Measurements from ENCODE around the gene ISX. TPM values are rescaled to one million over a fixed set of nuclear protein-coding genes. Genes with fewer than 3 reads are reported as not detected.

ISX gene
- total and polyA plus RNA-seq, 2 of the 13 experiments (the other 11 are each of a cell fraction or from before 2014, with no cell fraction given), result 1.4 to 1.8 TPM

DNA sequence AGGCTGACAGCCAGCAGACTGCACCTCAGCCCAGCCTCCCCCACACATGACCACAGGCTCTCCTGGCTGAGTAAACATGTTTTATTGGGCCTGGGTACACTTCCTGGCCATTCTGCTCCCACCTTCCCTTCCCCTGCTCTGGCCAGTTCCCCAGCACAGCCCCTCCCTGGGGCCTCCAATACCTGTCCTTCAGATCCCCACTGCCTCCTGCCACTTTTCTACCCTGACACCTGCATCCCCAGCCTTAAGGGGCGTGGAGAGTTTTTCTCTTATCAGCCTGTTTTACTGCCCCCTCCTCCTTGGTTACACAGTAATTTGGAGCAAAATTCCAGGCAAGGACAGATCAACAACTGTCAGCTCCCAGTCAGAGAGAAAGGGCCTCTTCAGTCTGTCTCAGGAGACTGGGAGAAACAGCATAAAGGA, at the start of gene ISX (continued):
- TF ChIP-seq, protein P1, sequence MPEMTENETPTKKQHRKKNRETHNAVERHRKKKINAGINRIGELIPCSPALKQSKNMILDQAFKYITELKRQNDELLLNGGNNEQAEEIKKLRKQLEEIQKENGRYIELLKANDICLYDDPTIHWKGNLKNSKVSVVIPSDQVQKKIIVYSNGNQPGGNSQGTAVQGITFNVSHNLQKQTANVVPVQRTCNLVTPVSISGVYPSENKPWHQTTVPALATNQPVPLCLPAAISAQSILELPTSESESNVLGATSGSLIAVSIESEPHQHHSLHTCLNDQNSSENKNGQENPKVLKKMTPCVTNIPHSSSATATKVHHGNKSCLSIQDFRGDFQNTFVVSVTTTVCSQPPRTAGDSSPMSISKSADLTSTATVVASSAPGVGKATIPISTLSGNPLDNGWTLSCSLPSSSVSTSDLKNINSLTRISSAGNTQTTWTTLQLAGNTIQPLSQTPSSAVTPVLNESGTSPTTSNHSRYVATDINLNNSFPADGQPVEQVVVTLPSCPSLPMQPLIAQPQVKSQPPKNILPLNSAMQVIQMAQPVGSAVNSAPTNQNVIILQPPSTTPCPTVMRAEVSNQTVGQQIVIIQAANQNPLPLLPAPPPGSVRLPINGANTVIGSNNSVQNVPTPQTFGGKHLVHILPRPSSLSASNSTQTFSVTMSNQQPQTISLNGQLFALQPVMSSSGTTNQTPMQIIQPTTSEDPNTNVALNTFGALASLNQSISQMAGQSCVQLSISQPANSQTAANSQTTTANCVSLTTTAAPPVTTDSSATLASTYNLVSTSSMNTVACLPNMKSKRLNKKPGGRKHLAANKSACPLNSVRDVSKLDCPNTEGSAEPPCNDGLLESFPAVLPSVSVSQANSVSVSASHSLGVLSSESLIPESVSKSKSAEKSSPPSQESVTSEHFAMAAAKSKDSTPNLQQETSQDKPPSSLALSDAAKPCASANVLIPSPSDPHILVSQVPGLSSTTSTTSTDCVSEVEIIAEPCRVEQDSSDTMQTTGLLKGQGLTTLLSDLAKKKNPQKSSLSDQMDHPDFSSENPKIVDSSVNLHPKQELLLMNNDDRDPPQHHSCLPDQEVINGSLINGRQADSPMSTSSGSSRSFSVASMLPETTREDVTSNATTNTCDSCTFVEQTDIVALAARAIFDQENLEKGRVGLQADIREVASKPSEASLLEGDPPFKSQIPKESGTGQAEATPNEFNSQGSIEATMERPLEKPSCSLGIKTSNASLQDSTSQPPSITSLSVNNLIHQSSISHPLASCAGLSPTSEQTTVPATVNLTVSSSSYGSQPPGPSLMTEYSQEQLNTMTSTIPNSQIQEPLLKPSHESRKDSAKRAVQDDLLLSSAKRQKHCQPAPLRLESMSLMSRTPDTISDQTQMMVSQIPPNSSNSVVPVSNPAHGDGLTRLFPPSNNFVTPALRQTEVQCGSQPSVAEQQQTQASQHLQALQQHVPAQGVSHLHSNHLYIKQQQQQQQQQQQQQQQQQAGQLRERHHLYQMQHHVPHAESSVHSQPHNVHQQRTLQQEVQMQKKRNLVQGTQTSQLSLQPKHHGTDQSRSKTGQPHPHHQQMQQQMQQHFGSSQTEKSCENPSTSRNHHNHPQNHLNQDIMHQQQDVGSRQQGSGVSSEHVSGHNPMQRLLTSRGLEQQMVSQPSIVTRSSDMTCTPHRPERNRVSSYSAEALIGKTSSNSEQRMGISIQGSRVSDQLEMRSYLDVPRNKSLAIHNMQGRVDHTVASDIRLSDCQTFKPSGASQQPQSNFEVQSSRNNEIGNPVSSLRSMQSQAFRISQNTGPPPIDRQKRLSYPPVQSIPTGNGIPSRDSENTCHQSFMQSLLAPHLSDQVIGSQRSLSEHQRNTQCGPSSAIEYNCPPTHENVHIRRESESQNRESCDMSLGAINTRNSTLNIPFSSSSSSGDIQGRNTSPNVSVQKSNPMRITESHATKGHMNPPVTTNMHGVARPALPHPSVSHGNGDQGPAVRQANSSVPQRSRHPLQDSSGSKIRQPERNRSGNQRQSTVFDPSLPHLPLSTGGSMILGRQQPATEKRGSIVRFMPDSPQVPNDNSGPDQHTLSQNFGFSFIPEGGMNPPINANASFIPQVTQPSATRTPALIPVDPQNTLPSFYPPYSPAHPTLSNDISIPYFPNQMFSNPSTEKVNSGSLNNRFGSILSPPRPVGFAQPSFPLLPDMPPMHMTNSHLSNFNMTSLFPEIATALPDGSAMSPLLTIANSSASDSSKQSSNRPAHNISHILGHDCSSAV (CRISPR knock-in tag; IDR thresholded peaks at IDR 0.05; ENCODE audit: borderline replicate concordance), result no peak
- TF ChIP-seq, protein P2, sequence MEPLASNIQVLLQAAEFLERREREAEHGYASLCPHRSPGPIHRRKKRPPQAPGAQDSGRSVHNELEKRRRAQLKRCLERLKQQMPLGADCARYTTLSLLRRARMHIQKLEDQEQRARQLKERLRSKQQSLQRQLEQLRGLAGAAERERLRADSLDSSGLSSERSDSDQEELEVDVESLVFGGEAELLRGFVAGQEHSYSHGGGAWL (CRISPR knock-in tag; IDR thresholded peaks at IDR 0.05), result no peak
- TF ChIP-seq, protein P3, sequence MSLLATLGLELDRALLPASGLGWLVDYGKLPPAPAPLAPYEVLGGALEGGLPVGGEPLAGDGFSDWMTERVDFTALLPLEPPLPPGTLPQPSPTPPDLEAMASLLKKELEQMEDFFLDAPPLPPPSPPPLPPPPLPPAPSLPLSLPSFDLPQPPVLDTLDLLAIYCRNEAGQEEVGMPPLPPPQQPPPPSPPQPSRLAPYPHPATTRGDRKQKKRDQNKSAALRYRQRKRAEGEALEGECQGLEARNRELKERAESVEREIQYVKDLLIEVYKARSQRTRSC (CRISPR knock-in tag; IDR thresholded peaks at IDR 0.05; ENCODE audit: low read depth), result no peak
- TF ChIP-seq NFE2 (CRISPR knock-in tag; IDR thresholded peaks at IDR 0.05) (no peak), PHF5A (CRISPR knock-in tag; IDR thresholded peaks at IDR 0.05; ENCODE audit: low read depth, unreplicated experiment) (no peak), HOXA3 (CRISPR knock-in tag; IDR thresholded peaks at IDR 0.05) (no peak), ZNF331 (CRISPR knock-in tag; IDR thresholded peaks at IDR 0.05) (no peak), ELF1 (CRISPR knock-in tag; IDR thresholded peaks at IDR 0.05) (peak; percentile 34; the same call in 1 of the 2 replicates), TCF7 (IDR thresholded peaks at IDR 0.05; ENCODE audit: low read depth) (no peak), ARNT (IDR thresholded peaks at IDR 0.05) (no peak), ZNF205 (CRISPR knock-in tag; IDR thresholded peaks at IDR 0.05) (no peak), SOX6 (IDR thresholded peaks at IDR 0.05) (no peak), SOX6 (CRISPR knock-in tag; IDR thresholded peaks at IDR 0.05) (no peak; the same call in 1 of the 2 replicates), ELF3 (CRISPR knock-in tag; IDR thresholded peaks at IDR 0.05) (peak; percentile 47; the same call in 1 of the 2 replicates), KLF9 (CRISPR knock-in tag; IDR thresholded peaks at IDR 0.05; ENCODE audit: low read depth) (no peak), PLRG1 (conservative IDR thresholded peaks at IDR 0.05) (no peak)
- TF ChIP-seq, protein P4, sequence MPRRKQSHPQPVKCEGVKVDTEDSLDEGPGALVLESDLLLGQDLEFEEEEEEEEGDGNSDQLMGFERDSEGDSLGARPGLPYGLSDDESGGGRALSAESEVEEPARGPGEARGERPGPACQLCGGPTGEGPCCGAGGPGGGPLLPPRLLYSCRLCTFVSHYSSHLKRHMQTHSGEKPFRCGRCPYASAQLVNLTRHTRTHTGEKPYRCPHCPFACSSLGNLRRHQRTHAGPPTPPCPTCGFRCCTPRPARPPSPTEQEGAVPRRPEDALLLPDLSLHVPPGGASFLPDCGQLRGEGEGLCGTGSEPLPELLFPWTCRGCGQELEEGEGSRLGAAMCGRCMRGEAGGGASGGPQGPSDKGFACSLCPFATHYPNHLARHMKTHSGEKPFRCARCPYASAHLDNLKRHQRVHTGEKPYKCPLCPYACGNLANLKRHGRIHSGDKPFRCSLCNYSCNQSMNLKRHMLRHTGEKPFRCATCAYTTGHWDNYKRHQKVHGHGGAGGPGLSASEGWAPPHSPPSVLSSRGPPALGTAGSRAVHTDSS (CRISPR knock-in tag; conservative IDR thresholded peaks at IDR 0.05), result no peak
- TF ChIP-seq, protein P5, sequence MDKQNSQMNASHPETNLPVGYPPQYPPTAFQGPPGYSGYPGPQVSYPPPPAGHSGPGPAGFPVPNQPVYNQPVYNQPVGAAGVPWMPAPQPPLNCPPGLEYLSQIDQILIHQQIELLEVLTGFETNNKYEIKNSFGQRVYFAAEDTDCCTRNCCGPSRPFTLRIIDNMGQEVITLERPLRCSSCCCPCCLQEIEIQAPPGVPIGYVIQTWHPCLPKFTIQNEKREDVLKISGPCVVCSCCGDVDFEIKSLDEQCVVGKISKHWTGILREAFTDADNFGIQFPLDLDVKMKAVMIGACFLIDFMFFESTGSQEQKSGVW (CRISPR knock-in tag; IDR thresholded peaks at IDR 0.05; ENCODE audit: borderline replicate concordance), result no peak
- TF ChIP-seq, protein P6, sequence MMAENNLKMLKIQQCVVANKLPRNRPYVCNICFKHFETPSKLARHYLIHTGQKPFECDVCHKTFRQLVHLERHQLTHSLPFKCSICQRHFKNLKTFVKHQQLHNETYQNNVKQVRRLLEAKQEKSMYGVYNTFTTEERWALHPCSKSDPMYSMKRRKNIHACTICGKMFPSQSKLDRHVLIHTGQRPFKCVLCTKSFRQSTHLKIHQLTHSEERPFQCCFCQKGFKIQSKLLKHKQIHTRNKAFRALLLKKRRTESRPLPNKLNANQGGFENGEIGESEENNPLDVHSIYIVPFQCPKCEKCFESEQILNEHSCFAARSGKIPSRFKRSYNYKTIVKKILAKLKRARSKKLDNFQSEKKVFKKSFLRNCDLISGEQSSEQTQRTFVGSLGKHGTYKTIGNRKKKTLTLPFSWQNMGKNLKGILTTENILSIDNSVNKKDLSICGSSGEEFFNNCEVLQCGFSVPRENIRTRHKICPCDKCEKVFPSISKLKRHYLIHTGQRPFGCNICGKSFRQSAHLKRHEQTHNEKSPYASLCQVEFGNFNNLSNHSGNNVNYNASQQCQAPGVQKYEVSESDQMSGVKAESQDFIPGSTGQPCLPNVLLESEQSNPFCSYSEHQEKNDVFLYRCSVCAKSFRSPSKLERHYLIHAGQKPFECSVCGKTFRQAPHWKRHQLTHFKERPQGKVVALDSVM (CRISPR knock-in tag; IDR thresholded peaks at IDR 0.05), result peak; percentile 68; the same call in 1 of the 2 replicates
